Measurements from ENCODE around the gene MTERF2. TPM values are rescaled to one million over a fixed set of nuclear protein-coding genes. Genes with fewer than 3 reads are reported as not detected.

Gene MTERF2
- total RNA-seq, 1 experiment from 2014 or later = 5.0 TPM

DNA sequence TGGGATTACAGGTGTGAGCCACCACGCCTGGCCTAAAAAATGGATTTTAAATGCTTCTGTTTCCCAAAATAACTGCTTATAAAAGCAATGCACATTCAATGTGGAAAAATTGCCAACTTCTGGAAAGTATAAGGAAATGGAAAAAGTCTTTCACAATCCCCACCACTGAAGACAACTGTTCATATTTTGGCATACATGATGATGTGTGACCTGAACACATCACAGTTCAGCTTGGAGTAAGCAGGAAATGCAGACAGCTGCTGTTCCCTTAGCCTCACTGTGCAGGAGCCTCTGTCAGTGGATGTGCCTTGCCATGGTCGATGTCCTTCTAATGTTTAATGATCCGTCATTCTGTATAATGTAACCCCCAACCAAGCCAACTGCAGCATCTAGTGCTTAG lies 5.2 kb downstream of the MTERF2 start:
- H3K79me2 ChIP-seq (ENCODE audit: insufficient read depth, low read length) = no peaks in the 10 kb centered on the region
- Mint-ChIP-seq H3K27ac (no peak overlapping the region), H3K4me3 (no peak overlapping the region), H3K36me3 (ENCODE audit: insufficient read depth in 1 of 3, low read depth in 3 of 3) (peaks cover 13 to 25% (median 21%) of the 10 kb centered on the region in 3 experiments; a peak in 6 of 7 replicates), H3K27me3 (ENCODE audit: low read depth) (no peaks in the 10 kb centered on the region), H3K9me3 (no peaks in the 10 kb centered on the region; a peak in 1 of 5 replicates), H3K4me1 (peaks cover 8 to 12% of the 10 kb centered on the region in 2 experiments)
- no peak overlapping the region for H2BK15ac ChIP-seq (ENCODE audit: low read depth, low read length)
- H3K4ac ChIP-seq (ENCODE audit: low read depth, low read length) = no peak overlapping the region
- TF ChIP-seq, protein P1, sequence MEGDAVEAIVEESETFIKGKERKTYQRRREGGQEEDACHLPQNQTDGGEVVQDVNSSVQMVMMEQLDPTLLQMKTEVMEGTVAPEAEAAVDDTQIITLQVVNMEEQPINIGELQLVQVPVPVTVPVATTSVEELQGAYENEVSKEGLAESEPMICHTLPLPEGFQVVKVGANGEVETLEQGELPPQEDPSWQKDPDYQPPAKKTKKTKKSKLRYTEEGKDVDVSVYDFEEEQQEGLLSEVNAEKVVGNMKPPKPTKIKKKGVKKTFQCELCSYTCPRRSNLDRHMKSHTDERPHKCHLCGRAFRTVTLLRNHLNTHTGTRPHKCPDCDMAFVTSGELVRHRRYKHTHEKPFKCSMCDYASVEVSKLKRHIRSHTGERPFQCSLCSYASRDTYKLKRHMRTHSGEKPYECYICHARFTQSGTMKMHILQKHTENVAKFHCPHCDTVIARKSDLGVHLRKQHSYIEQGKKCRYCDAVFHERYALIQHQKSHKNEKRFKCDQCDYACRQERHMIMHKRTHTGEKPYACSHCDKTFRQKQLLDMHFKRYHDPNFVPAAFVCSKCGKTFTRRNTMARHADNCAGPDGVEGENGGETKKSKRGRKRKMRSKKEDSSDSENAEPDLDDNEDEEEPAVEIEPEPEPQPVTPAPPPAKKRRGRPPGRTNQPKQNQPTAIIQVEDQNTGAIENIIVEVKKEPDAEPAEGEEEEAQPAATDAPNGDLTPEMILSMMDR (conservative IDR thresholded peaks at IDR 0.05) = no peak
- H4K91ac ChIP-seq (ENCODE audit: insufficient read length, low read depth, low read length) = no peak overlapping the region
- H3T11ph ChIP-seq (ENCODE audit: low read length) = no peak overlapping the region
- no peak overlapping the region for H2BK12ac ChIP-seq (ENCODE audit: insufficient read length, low read depth, low read length)
- H3K4me2 ChIP-seq (ENCODE audit: insufficient read depth, insufficient read length, low read length) = no peak overlapping the region
- H3K56ac ChIP-seq (ENCODE audit: insufficient read length, low read depth, low read length) = no peak overlapping the region
- H3K4me1 ChIP-seq (ENCODE audit: insufficient read depth, low read length) = no peaks in the 10 kb centered on the region
- no peak for DNase-seq
- WGBS (ENCODE audit: extremely low coverage, insufficient read length, low lambda C conversion rate) = no CpG with 5 or more reads among the region's 3 CpGs
- no peak overlapping the region for H2AFZ ChIP-seq (ENCODE audit: low read length)
- H2BK20ac ChIP-seq (ENCODE audit: low read depth, low read length, poor library complexity, severe bottlenecking) = no peak overlapping the region
- H3K23ac ChIP-seq (ENCODE audit: insufficient read length, low read depth, low read length) = no peak overlapping the region
- H2AK5ac ChIP-seq (ENCODE audit: insufficient read length, low read length) = no peak overlapping the region
- H4K8ac ChIP-seq (replicated peaks; ENCODE audit: insufficient read length, low read depth, low read length) = no peak overlapping the region
- H3K27ac ChIP-seq (ENCODE audit: insufficient read length, low read depth, low read length) = no peak overlapping the region
- H3K79me1 ChIP-seq (ENCODE audit: insufficient read depth, low read depth, low read length, poor library complexity, severe bottlenecking) = no peaks in the 10 kb centered on the region
- no peaks in the 10 kb centered on the region for H4K20me1 ChIP-seq (ENCODE audit: control insufficient read depth, insufficient read depth, insufficient read length)
- no peak overlapping the region for H3K9ac ChIP-seq (ENCODE audit: extremely low read depth, insufficient read length, low read length)
- peaks cover 5% of the 10 kb centered on the region for H3K23me2 ChIP-seq (ENCODE audit: insufficient read length, low read depth, low read length, poor library complexity, severe bottlenecking)
- H2BK120ac ChIP-seq (ENCODE audit: low read depth, low read length, poor library complexity, severe bottlenecking) = no peak overlapping the region
- no peaks in the 10 kb centered on the region for H3K9me3 ChIP-seq (ENCODE audit: control insufficient read depth, low read depth, low read length)
- no peaks in the 10 kb centered on the region for H3K27me3 ChIP-seq (ENCODE audit: insufficient read depth, low read length)
- H3K18ac ChIP-seq (ENCODE audit: insufficient read length, low read depth, low read length) = no peak overlapping the region
- H2BK5ac ChIP-seq (ENCODE audit: insufficient read length, low read length) = no peak overlapping the region
- no peak overlapping the region for H4K5ac ChIP-seq (ENCODE audit: insufficient read length, low read depth, low read length)
- no peak overlapping the region for H3K14ac ChIP-seq (ENCODE audit: insufficient read depth, low read length)

Data from H9 (cell line).